HG02798 (cell line): ENCODE data around the gene WDR83.
A peak's percentile ranks its signal among the peaks of the same experiment; 100 is the strongest.
"Not testable (repeated sequence)": the region's sequence is repeated elsewhere in the genome, so short reads cannot be mapped to it uniquely, and the experiment has no call there.

ENCODE experiments used
- ATAC-seq: cut with Tn5 transposase; IDR thresholded peaks from one replicate; pipeline ENCODE4 v1.9.1; 2021; ENCODE audit warnings: mild to moderate bottlenecking; ENCODE audit not compliant: unreplicated experiment, poor library complexity

Gene WDR83

DNA sequence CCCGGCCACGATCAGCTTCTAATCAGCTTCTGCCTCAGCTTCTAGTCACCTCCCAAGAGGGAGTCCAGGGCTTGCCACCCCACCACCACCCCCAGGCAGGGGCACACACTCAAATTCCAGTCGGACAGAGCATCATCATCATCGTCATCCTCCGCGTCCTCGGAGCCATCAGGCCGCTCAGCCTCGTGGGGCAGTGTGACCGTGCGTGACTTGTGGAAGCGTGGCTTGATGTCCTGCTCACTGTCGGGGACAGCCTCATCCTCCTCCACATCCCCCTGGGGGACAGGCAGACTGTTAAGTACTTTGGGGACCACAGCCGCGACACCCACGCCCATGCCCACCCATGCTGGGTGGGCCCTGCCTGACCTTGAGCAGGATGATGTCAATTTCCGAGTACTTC, 44.6 kb downstream of the WDR83 start:
- ATAC-seq, result no peak

DNA sequence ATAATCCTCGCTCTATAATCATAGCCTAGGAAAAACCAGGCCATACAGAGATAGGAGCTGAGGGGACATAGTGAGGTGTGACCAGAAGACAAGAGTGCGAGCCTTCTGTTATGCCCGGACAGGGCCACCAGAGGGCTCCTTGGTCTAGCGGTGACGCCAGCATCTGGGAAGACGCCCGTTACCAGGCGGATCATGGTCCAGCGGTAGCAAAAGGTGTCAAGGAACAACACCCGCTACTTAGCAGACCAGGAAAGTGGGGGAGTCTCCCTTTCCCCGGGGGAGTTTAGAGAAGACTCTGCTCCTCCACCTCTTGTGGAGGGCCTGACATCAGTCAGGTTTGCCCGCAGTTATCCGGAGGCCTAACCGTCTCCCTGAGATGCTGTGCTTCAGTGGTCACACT, 45.5 kb downstream of the WDR83 start:
- not testable (repeated sequence) for ATAC-seq

DNA sequence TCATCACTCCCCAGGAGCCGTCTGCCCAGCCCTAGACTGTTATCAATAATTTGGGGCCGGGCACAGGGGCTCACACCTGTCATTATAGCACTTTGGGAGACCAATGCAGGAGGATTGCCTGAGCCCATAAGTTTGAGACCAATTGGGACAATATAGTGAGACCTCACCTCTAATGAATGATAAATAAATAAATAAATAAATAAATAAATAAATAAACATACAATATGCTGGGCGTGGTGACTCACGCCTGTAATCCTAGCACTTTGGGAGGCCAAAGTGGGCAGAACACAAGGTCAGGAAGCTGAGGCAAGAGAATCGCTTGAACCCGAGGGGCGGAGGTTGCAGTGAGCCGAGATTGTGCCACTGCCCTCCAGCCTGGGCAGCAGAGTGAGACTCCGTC, 46.7 kb downstream of the WDR83 start:
- not testable (repeated sequence) for ATAC-seq

DNA sequence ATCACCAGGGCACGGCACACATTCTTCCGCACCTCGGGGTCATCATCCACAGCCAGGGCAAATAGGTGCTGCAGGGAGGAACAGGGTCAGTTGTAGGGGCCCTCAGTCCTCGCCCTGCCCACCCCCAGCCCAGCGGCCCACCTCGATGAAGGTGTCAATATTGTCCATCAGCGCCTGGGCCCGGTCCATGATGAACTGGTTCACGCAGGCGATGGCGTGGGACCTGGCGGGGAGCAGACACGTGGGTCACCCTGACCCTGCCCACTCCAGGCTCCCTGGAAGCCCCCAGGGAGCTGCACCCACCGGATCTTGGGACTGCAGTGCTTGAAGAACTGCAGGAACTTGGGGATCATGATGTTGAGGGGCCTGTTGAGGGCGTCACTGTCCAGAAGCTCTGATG, 48.5 kb downstream of the WDR83 start:
- ATAC-seq, result no peak

DNA sequence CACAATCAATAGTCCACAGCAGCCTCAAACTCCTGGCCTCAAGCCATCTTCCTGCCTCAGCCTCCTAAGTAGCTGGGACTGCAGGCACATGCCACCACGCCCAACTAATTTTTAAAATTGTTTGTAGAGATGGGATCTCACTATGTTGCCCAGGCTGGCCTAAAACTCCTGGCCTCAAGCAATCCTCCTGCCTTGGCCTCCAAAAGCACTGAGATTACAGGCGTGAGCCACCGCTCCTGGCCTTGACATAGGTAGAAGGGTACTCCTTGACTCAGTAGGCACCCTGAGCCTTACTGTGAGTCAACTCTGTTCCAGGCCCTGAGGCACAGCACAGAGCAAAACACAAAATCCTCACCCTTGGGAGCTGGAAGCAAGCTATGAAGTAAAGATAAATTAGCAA, 49.3 kb downstream of the WDR83 start:
- ATAC-seq, result no peak

GRCh38 chr19:12720296-12720695, 53.7 kb downstream of the WDR83 start:
- no peak for ATAC-seq

DNA sequence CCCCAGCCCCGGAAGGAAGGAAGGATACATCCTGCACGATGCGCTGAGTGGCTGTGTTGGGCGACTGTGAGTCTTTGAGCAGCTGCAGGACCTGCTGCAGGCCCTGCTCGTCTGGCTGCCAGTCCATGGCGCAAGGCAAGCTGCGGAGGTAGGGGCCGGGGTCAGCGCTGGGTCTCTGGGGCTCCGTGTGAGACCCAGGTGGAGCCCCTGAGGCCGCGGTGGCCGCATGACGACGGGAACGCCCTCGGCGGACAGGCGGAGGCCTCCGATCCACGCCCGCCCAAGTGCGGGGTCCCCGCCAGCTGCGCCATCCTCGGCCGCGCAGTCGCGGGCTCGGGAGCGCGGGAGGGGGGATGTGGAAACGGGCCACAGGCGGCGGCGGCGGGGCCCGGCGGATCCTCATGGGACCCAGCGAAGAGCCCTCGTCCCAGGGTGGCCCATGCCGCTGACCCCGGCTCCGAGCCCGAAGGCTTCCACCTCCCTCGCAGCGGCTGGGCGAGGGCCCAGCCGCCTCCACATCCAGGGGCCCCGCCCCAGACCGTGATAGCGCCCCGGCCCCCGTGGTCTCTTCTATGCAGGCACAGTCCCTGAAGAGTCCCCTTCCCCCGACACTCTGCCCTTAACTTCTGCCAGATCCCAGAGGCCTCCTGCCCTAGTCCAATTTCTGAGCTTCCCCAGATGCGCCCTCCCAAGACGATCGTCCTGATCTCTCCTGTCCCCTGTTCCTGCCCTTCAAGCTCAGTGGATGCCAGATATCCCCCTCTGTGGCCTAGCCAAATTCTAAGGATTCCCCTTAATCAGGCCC, 54.4 kb downstream of the WDR83 start:
- ATAC-seq, result no peak

GRCh38 chr19:12721656-12722565, 55.3 kb downstream of the WDR83 start:
- peak; percentile 25 for ATAC-seq

DNA sequence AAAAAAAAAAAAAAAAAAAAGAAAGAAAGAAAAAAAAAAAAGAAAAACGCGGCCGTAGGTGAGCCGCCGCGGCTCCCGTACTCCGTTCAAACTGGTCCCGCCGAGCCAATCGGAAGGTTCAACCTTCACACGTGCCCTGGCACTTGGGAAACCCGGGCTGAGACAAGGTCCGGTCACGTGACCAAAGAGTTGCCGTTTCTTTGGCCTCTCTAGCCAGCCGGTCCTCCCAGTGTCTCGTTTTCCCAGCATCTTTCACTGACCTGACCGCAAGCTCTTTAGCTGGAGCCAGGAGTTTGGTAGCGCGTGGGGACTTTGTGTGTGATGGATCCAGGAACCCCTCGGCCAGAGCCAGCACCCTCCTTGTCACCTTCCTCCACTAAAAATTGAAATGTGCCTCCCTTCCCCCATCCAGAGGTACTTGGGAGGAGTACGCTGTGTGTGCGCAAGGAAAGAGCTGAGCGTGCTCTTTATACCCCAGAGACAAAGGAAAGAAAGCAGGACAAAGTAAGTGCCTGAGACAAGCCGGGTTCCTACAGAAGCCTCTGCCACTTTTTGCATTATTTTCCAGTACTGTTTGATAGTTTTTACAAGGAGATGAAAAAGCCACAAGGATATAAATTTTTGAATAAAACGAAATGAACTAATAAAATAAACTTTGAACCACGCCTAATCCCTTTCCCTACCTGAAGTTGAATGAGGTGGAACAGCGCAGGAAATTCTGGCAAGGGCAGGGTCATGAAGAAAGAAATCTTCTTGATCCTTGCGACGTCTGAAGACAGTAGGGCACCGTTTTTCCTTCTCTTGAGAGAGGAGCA, 56.2 kb downstream of the WDR83 start:
- ATAC-seq, result peak; percentile 92

DNA sequence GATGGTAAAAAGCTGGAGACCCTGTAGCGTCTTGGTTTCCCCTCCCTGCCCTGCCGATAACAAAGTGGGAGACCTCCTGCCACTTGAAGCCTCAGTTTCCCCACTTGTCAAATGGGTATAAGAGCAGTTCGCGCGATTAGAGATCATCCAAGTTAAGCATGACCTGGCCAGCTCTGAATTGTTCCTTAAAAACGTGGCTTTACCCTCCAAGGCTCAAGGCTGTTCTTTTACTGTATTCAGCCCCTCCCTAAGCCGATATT, 56.7 kb downstream of the WDR83 start:
- ATAC-seq, result no peak

- no peak for ATAC-seq
Measured at GRCh38 chr19:12723641-12724426, 57.2 kb downstream of the WDR83 start, which contains the start of gene TNPO2. Gene TNPO2 (minus strand): TSS chr19:12723932. CDS start chr19:12720977, 2,955 bp downstream.
